Measurements from ENCODE around the gene UGT1A9.

Gene UGT1A9

GRCh38 chr2:233796254-233796653, 124.6 kb downstream of the UGT1A9 start:
- DNase-seq (ENCODE audit: low read depth in 2 of 2): no peak

- DNase-seq (ENCODE audit: low read depth in 2 of 2): no peak
Observed at GRCh38 chr2:233798335-233799086, 126.8 kb downstream of the UGT1A9 start.

GRCh38 chr2:233799087-233799665, 127.5 kb downstream of the UGT1A9 start:
- DNase-seq (ENCODE audit: low read depth in 2 of 2): no peak

- DNase-seq (ENCODE audit: low read depth in 2 of 2): no peak
Observed at GRCh38 chr2:233799716-233800115, 128.0 kb downstream of the UGT1A9 start.

GRCh38 chr2:233800208-233800607, 128.5 kb downstream of the UGT1A9 start:
- no peak for DNase-seq (ENCODE audit: low read depth in 2 of 2)

GRCh38 chr2:233801357-233802131, 129.8 kb downstream of the UGT1A9 start:
- DNase-seq (ENCODE audit: low read depth in 2 of 2): no peak

- no peak for DNase-seq (ENCODE audit: low read depth in 2 of 2)
Observed at GRCh38 chr2:233802132-233802815, 130.6 kb downstream of the UGT1A9 start.

GRCh38 chr2:233803292-233803911, 131.7 kb downstream of the UGT1A9 start:
- DNase-seq (ENCODE audit: low read depth in 2 of 2): no peak

- no peak for DNase-seq (ENCODE audit: low read depth in 2 of 2)
Observed at GRCh38 chr2:233803994-233804393, 132.3 kb downstream of the UGT1A9 start.

- DNase-seq (ENCODE audit: low read depth in 2 of 2): no peak
Observed at GRCh38 chr2:233807215-233807865, 135.6 kb downstream of the UGT1A9 start.

GRCh38 chr2:233807966-233808935, 136.6 kb downstream of the UGT1A9 start:
- DNase-seq (ENCODE audit: low read depth in 2 of 2): no peak

- DNase-seq (ENCODE audit: low read depth in 2 of 2): no peak
Observed at GRCh38 chr2:233810385-233810784, 138.7 kb downstream of the UGT1A9 start.

GRCh38 chr2:233811087-233811486, 139.4 kb downstream of the UGT1A9 start:
- DNase-seq (ENCODE audit: low read depth in 2 of 2): no peak

- no peak for DNase-seq (ENCODE audit: low read depth in 2 of 2)
Observed at GRCh38 chr2:233811732-233812131, 140.0 kb downstream of the UGT1A9 start.

- no peak for DNase-seq (ENCODE audit: low read depth in 2 of 2)
Observed at GRCh38 chr2:233813236-233814055, 141.7 kb downstream of the UGT1A9 start.

GRCh38 chr2:233814056-233814835, 142.5 kb downstream of the UGT1A9 start:
- no peak for DNase-seq (ENCODE audit: low read depth in 2 of 2)

- DNase-seq (ENCODE audit: low read depth in 2 of 2): no peak
Observed at GRCh38 chr2:233815861-233816260, 144.2 kb downstream of the UGT1A9 start.

- no peak for DNase-seq (ENCODE audit: low read depth in 2 of 2)
Observed at GRCh38 chr2:233816334-233816733, 144.6 kb downstream of the UGT1A9 start.

Data from stimulated activated CD4-positive, alpha-beta T cell treated with anti-CD3 and anti-CD28 coated beads, Interleukin-1b, Interleukin-23, amount 100 ng/mL, for 1 hour (primary cell).